Tibial nerve (tissue), 4 donors: ENCODE measurements around the gene INAFM1. TPM values are rescaled to one million over a fixed set of nuclear protein-coding genes. Genes with fewer than 3 reads are reported as not detected.
A peak's percentile ranks its signal among the peaks of the same experiment; 100 is the strongest.
"Not testable (repeated sequence)": the region's sequence is repeated elsewhere in the genome, so short reads cannot be mapped to it uniquely, and the experiment has no call there.

Experiments used
- DNase-seq, 2 donors: peaks; one replicate each; pipeline ENCODE4 v3.0.0-alpha.2; 2019; ENCODE audit warnings: low spot score in 2 of 2
- H3K27ac ChIP-seq, 4 donors: fragments of 200-600 bp; sonication (generic) in 3 of 4; one replicate each; pipeline ENCODE4 v1.5.1; 2017 to 2019; ENCODE audit warnings: mild to moderate bottlenecking in 1 of 4
- H3K27me3 ChIP-seq, 2 donors: fragments of 200-600 bp; sonication (generic) in 1 of 2; one replicate each; pipeline versions ENCODE4 v1.5.1 to v1.6.0; 2017 to 2019
- H3K36me3 ChIP-seq, 3 donors: fragments of 200-600 bp; sonication (generic); one replicate each; pipeline ENCODE4 v1.5.1; 2018 to 2019
- H3K4me1 ChIP-seq, 4 donors: fragments of 200-600 bp; sonication (generic) in 3 of 4; one replicate each; pipeline ENCODE4 v1.5.1; 2017 to 2019
- H3K4me3 ChIP-seq, 4 donors: fragments of 200-600 bp; sonication (generic) in 3 of 4; one replicate each; pipeline ENCODE4 v1.5.1; 2017 to 2019; ENCODE audit warnings: mild to moderate bottlenecking in 1 of 4, moderate library complexity in 1 of 4
- H3K9me3 ChIP-seq, 4 donors: fragments of 200-600 bp; sonication (generic) in 3 of 4; one replicate each; pipeline ENCODE4 v1.5.1; 2017 to 2019
- EP300 ChIP-seq, 2 donors: sonication (generic); formaldehyde crosslinking; IDR thresholded peaks; one replicate each; pipeline ENCODE4 v1.6.1; 2017; ENCODE audit warnings: antibody characterized with exemption in 2 of 2, mild to moderate bottlenecking in 1 of 2
- POLR2A ChIP-seq, 2 donors: fragments of 450-650 bp; IDR thresholded peaks; one replicate each; pipeline ENCODE4 v1.6.1; 2017; ENCODE audit warnings: antibody characterized with exemption in 2 of 2, mild to moderate bottlenecking in 2 of 2, moderate library complexity in 2 of 2
- WGBS, 2 donors: methylation state at CpG; one replicate each; pipeline ENCODE4 v1.1.5; 2018; 5-methylcytosine and 5-hydroxymethylcytosine counted together
- total RNA-seq, 4 donors: library from RNA; depleted of rRNA; stranded (reverse); fragments of >200 nt; gene quantifications; one replicate each; pipeline ENCODE4 v1.1.0, GENCODE V29; 2016
- TF ChIP-seq, protein P1 (sequence below), 5 experiments: fragments of 200-600 bp in 3 of 5; fragments of 450-650 bp in 2 of 5; sonication (generic) in 3 of 5; IDR thresholded peaks; one replicate each; pipeline ENCODE4 v1.5.1; 2016 to 2019; ENCODE audit warnings: antibody characterized with exemption in 5 of 5, mild to moderate bottlenecking in 3 of 5, moderate library complexity in 2 of 5

The INAFM1 gene
- total RNA-seq, 4 donors from 2014 or later = 9.6 to 33.9 (median 25.4) TPM

GRCh38 chr19:47273313-47274070 is 1.2 kb upstream of the INAFM1 start:
- Histone ChIP-seq H3K36me3 (peaks cover 0 to 35% (median 7%) of the 10 kb centered on the region in 3 donors), H3K27ac (peak overlapping the region; percentile 93 to 100 (median 100)), H3K27me3 (no peaks in the 10 kb centered on the region), H3K9me3 (no peaks in the 10 kb centered on the region), H3K4me3 (peak overlapping the region; percentile 49 to 89 (median 82)), H3K4me1 (peaks cover 0 to 35% (median 18%) of the 10 kb centered on the region in 4 donors)
- peak; percentile 89 to 96 for DNase-seq
- TF ChIP-seq EP300 (IDR thresholded peaks at IDR 0.05) (peak; percentile 70 to 91), POLR2A (IDR thresholded peaks at IDR 0.05) (peak; percentile 66 to 79)
- TF ChIP-seq, protein P1, sequence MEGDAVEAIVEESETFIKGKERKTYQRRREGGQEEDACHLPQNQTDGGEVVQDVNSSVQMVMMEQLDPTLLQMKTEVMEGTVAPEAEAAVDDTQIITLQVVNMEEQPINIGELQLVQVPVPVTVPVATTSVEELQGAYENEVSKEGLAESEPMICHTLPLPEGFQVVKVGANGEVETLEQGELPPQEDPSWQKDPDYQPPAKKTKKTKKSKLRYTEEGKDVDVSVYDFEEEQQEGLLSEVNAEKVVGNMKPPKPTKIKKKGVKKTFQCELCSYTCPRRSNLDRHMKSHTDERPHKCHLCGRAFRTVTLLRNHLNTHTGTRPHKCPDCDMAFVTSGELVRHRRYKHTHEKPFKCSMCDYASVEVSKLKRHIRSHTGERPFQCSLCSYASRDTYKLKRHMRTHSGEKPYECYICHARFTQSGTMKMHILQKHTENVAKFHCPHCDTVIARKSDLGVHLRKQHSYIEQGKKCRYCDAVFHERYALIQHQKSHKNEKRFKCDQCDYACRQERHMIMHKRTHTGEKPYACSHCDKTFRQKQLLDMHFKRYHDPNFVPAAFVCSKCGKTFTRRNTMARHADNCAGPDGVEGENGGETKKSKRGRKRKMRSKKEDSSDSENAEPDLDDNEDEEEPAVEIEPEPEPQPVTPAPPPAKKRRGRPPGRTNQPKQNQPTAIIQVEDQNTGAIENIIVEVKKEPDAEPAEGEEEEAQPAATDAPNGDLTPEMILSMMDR (IDR thresholded peaks at IDR 0.05) = peak in 2 of 5 experiments; percentile 21 to 29
- 0% methylated on average over 19 to 49 of the region's 54 CpGs for WGBS, 2 donors

- no peak for TF ChIP-seq POLR2A (IDR thresholded peaks at IDR 0.05)
Observed at GRCh38 chr19:47274891-47275761, 441 bp downstream of the INAFM1 start.

DNA sequence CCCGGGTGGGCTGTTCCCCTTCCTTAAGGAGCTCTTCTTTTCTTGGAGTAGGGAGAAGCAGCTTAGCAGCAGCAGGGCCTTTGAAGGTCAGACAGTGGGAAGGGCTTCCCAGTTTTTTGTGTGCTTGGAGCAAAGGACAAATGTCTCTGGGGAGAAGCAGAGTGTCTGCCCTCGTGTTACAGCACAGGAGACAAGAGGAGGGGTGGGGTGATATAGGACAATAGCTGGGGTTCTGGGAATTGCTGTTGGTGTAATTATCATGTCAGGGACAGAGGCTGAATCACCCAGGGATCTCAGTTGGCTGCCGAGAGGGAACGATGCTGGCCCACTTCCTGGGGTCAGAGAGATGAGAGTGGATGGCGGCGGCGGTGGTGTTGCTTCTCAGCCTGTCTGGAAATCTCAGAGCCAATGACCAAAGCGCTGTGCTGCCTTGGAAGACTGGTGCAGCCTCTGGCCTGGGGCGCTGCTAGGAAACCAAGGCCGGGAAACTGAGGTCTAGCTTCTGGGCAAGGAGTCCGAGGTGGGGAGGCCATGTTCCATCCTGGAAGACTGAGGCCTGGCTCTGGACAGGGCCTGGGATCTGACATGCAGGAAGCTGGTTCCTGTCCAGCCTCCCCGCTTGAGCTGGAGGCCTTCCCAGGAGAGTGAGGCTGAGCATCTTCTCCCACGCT is 1.2 kb downstream of the INAFM1 start:
- 52 to 55% methylated on average over 13 of the region's 13 CpGs for WGBS, 2 donors
- DNase-seq = peak in 1 of 2 donors; percentile 47
- no peak for TF ChIP-seq POLR2A (IDR thresholded peaks at IDR 0.05)
- TF ChIP-seq, protein P1 (IDR thresholded peaks at IDR 0.05) = no peak
- no peak for TF ChIP-seq EP300 (IDR thresholded peaks at IDR 0.05)
- H3K27ac ChIP-seq = peak overlapping the region in 3 of 4 donors; percentile 29 to 100 (median 87)
- H3K36me3 ChIP-seq = peaks cover 0 to 16% (median under 1%) of the 10 kb centered on the region in 3 donors
- no peaks in the 10 kb centered on the region for H3K9me3 ChIP-seq
- peak overlapping the region in 2 of 4 donors; percentile 16 to 89 for H3K4me3 ChIP-seq
- no peaks in the 10 kb centered on the region for H3K27me3 ChIP-seq
- H3K4me1 ChIP-seq = peaks cover 0 to 35% (median 18%) of the 10 kb centered on the region in 4 donors

More at GRCh38 chr19:47274891-47275761, 441 bp downstream of the INAFM1 start:
- Histone ChIP-seq H3K27ac (peak overlapping the region in 3 of 4 donors; percentile 87 to 100 (median 99)), H3K9me3 (no peaks in the 10 kb centered on the region), H3K36me3 (peaks cover 0 to 19% (median 7%) of the 10 kb centered on the region in 3 donors), H3K4me3 (peak overlapping the region; percentile 16 to 89 (median 50)), H3K27me3 (no peaks in the 10 kb centered on the region), H3K4me1 (peaks cover 0 to 35% (median 18%) of the 10 kb centered on the region in 4 donors)
- 3 to 8% methylated on average over 56 to 60 of the region's 82 CpGs for WGBS, 2 donors
- DNase-seq = no peak

- 71 to 82% methylated on average over 3 of the region's 3 CpGs for WGBS, 2 donors
- H3K4me1 ChIP-seq = peaks cover 0 to 35% (median 18%) of the 10 kb centered on the region in 4 donors
- not testable (repeated sequence) for H3K4me3 ChIP-seq, DNase-seq, H3K9me3 ChIP-seq, H3K27me3 ChIP-seq
- peaks cover 0 to 10% (median 0%) of the 10 kb centered on the region in 3 donors for H3K36me3 ChIP-seq
- H3K27ac ChIP-seq = peak overlapping the region in 3 of 4 donors; percentile 29 to 100 (median 87)
Observed at GRCh38 chr19:47276513-47276912, 1.8 kb downstream of the INAFM1 start.

DNA sequence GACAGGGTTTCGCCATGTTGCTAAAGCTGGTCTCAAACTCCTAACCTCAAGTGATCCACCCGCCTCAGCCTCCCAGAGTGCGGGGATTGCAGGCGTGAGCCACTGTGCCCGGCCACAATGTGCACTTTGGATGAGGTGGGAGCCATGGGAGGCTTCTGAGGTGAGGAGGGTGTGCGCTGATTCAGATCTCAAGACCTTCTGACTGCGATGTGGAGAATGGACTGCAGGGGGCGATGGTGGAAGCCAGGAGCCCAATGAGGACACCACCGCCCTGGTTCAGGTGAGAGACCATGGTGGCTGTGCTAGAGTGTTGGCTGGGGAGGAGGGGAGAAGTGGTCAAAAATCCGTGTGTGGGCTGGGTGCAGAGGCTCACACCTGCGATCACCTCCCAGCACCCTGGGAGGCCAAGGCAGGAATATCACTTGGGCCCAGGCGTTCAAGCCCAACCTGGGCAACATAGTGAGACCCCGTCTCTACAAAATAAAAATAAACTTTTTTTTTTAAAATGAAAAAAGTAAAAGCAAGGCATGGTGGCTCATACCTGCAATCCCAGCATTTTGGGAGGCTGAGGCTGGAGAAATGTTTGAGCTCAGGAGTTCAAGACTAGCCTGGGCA is 5.6 kb downstream of the INAFM1 start:
- Histone ChIP-seq H3K27ac (no peak overlapping the region), H3K4me3 (no peak overlapping the region), H3K36me3 (peaks cover 0 to 12% (median 0%) of the 10 kb centered on the region in 3 donors), H3K4me1 (peaks cover 0 to 14% (median 11%) of the 10 kb centered on the region in 4 donors), H3K27me3 (no peaks in the 10 kb centered on the region), H3K9me3 (no peaks in the 10 kb centered on the region)
- TF ChIP-seq POLR2A (IDR thresholded peaks at IDR 0.05) (no peak), EP300 (IDR thresholded peaks at IDR 0.05) (no peak)
- TF ChIP-seq, protein P1 (IDR thresholded peaks at IDR 0.05) = peak in 2 of 5 experiments; percentile 16 to 37
- no peak for DNase-seq
- 86 to 96% methylated on average over 13 of the region's 13 CpGs for WGBS, 2 donors
